HG03520 (cell line): ENCODE results near the gene MORN5.

ENCODE experiments used
- ATAC-seq: cut with Tn5 transposase; IDR thresholded peaks from one replicate; pipeline ENCODE4 v1.9.1; 2021; ENCODE audit warnings: mild to moderate bottlenecking, moderate library complexity; ENCODE audit not compliant: unreplicated experiment

The MORN5 gene

DNA sequence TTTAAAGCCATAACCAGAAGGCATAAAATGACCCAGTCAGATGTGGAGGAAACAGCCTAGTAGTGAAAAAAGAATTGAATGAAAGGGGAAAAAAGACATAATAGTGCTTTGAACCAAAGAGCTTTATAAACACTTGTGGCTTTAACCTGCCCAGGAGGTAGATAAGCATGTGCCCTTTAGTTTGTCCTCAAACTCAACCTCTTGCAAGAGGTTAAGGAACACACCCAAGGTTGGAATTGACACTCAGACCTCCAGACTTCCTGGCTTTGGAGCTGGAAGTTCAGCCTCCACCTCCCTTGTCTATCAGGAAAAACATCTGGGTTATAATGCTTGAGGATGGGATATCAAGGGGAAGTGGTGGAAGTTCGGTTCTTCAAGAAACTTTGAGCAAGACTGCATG lies 16.4 kb upstream of the MORN5 start:
- ATAC-seq: no peak

DNA sequence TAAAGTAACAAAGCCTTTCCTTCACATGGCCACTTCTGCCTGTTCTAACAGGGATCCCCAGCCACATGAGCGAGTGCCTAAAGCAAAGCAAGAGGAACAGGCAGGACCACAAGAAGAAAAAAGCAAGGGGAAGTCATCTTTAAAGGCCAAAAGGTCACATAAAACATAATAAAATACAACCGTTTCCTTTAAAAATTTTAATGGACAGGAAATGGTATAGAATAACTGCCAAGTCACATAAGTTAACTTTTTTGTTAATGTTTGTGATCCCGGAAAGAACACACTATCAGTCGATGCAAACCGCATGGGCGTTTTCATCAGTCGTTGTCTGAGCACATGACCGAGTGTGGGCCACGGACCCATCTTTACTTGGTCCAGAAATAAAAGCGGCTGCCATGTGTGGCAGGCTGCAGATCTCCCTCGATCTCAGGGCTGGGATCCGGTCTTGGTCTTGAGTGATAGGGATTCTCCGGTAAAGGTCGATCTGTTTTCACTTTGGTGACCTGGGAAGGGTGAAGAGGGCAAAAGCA lies 15.8 kb upstream of the MORN5 start:
- ATAC-seq: no peak

- no peak for ATAC-seq
Measured at GRCh38 chr9:122144836-122145591, 14.7 kb upstream of the MORN5 start.

- ATAC-seq: no peak
Measured at GRCh38 chr9:122145592-122145863, 14.2 kb upstream of the MORN5 start.

DNA sequence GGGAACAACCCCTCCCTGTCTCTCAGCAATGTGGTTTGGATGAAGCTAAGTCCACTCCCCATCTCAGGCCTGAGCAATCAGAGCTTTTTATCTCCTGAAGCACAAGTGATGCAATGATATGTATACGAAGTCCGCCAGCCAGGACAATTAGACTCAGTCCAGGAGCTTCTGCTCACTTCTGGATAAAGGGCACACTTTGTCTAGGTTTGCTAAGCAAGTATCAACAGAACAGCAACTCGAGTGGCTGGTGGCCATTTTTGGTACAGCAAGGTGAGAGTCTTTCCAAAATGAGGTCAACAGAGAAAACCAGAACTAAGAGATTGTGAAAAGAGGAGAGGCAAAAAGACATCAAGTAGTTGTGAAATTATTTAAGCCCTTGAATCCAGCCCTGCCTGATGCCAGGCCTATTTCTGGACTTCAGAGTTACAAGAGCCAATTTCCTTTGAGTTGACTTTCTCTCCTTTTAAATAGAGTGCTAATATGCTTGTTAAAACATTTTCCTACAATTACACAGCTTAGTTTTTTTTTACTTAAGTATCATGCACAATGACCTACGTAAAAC lies 8.4 kb upstream of the MORN5 start:
- no peak for ATAC-seq

DNA sequence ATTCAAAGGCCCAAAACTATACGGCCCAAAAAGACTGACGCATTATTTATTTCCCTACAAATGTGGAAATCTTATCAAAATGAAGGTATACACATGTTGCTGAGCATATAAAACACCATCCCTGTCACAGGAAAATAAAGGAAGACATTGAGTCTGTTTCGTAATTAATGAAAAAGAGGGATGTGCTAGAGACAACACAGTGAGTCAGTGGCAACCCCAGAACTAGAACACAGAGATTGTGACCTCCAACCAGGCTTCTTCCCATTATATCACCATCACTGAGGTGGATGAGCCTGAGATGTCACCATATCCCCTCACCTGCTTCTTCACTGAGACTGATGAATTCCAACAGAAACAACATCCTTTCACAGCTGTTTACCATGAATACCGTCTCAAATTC lies 3.9 kb upstream of the MORN5 start:
- no peak for ATAC-seq

GRCh38 chr9:122158202-122158601 lies 1.5 kb upstream of the MORN5 start:
- peak; percentile 50 for ATAC-seq

DNA sequence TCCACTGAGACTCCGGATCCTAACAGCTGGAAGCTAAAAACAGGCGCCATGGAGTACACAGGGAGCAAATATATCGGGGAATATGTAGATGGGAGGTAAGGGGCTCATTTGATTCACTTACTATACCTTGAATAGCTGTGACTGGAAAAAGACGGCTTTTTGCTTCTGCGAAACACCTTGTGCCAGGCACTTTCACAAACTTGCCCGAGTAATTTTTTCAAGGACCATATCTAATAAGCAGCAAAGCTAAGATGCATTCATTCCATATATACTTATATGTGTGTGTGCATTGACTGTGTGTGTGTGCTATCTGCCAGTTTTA lies 178 bp downstream of the MORN5 start:
- ATAC-seq: no peak

DNA sequence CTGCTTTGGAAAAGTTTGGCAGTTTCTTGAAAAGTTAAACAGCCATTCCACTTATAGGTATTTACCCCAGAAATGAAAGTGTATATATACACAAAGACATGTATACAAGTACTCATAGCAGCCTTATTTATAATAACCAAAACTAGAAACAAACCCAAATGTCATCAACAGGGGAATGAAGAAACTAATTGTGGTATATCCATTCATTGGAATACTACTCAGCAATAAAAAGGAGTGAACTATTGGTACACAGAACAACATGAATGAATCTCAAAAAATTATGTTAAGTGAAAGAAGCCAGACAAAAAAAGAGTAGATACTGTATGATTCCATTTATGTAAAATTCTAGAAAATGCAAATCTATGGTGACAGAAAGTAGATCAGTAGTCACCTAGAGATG lies 2.7 kb downstream of the MORN5 start:
- ATAC-seq: no peak

DNA sequence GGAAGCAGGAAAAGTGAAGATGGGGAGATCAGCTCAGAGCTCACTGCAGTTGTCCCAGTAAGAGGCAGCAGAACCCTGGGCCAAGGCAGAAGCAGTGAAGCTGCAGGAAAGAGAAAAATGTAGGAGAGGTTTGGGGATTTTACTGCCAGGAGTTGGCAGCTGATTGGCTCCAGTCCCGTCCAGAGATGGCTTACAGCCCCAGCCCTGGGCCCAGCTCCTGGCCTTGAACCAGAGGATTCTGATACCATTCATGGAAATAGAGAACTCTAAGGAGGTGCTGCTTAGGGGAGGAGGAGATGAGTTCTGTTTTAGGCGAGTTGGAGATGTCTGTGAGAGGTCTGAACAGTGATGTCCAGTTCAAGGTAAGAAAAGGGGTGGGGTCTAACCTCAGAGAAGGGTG lies 4.6 kb downstream of the MORN5 start:
- ATAC-seq: no peak

GRCh38 chr9:122168356-122168755 lies 8.6 kb downstream of the MORN5 start:
- no peak for ATAC-seq

DNA sequence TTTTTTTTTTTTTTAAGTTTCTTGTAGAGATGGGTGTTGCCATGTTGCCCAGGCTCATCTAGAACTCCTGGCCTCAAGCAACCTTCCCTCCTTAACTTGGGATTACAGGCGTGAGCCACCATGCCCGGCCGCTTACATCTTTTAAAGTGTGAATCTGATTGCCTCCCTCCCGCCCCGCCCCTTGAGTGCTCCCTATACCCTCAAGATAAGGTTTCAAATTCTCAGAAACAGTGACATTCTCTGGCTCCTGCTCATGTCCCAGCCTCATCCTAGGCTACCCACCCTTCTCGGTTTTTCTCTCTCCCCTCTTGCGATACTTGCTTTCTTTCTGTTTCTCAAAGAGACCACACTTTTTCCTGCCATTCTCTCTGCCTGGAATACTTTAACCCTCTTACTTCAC lies 12.4 kb downstream of the MORN5 start:
- ATAC-seq: no peak

DNA sequence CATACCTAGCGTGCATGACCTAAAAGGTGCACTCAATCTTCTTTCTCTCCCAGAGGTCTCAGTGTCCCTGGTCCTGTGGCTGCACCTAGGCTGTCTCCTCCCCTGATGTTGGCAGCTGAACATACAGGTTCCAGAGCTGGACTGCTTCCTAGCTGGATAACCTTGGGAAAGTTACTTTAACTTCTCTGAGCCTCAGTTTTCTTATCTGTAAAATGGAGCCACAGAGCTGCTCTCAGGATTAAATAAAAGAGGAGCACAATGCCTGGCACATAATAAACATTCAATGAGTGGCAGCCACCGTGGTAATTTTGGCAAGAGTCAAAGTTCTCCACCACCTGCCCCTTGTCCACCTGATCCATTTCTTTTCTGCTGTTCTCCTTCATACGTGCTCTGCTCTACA lies 14.0 kb downstream of the MORN5 start:
- no peak for ATAC-seq

DNA sequence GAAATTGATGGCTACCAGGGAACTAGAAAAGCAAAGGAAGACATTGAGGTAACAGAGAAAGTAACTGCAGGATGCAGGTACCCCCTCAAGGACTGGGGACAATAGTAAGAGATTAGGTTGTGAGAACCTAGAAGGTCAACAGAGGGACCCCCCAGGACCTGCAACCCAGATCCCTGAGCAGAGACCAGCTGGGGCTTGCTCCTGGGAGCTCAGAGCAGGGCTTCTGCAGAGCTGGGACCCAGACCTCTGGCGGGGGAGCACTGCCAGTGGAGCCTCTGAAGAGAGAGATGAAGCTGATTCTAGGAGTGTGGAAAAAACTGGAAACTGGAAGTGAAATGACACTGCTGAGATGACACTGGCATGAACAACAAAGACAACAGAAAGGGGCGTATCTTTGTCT lies 17.2 kb downstream of the MORN5 start:
- no peak for ATAC-seq

DNA sequence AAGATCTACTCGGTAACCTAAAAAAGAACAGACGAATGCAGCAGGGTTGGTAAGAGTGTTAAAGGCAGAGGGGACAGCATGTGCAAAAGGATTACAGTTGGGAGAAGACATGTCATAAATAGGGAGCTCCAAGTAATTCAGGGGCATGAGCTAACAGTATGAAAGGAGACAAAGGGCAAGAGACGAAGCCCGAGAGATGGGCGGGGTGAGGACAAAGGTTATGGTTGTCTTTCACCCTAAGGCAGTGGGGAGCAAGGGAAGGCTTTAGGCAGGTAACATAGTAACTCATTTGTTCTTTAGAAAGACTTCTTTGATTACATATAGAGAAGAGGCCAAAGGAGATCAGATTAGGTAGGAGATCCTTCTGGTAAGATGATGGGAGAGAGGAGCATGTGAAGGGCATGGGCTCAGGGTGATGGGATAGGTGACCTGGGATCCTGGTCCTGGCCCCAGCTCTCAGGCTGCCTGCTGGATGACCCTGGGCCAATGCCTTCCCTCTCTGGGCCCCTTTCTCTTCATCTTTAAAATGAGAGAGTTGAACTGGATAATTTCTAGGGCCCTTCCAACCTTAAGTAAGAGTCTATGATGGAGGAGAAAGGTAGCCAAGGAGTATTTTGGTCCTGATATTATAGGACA lies 19.5 kb downstream of the MORN5 start:
- ATAC-seq: no peak

- no peak for ATAC-seq
Measured at GRCh38 chr9:122179690-122180074, 20.0 kb downstream of the MORN5 start.

DNA sequence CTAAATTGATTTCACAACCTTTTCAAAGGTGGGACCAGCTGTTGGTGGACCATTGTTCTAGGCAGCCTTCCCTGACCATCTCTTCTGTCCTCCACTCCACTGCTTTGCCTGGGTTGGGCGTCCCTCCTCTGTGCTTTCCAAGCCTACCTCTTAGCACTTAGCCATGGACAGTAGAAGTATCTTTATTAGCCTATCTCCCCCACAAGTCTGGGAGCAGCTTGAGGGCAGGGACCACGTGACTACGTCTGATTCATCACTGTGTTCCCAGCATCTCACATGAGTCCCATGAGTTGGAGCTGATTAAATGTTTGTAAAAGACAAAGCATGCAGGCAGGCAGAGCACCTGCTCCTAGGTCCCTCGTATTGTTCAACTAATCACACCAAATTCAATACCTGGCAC lies 20.9 kb downstream of the MORN5 start:
- ATAC-seq: no peak

GRCh38 chr9:122183501-122183900 lies 23.8 kb downstream of the MORN5 start:
- no peak for ATAC-seq

DNA sequence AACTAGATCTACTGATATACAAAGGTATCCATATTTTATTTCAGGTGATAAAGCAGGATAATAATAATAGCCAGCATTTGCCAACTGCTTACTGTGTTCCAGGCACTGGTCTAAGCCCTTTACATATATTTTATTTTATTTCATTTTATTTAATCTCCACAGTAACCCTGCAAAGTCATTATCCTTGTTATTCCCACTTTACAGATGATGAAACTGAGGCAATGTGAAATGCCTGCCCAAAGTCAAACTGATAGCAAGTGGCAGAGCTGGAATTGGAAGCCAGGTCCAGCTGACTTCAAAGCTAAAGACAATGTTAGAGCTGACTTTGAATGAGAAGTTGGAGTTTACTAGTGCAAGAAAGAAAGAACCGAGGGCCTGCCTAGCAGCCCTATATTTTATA lies 24.8 kb downstream of the MORN5 start:
- ATAC-seq: no peak

DNA sequence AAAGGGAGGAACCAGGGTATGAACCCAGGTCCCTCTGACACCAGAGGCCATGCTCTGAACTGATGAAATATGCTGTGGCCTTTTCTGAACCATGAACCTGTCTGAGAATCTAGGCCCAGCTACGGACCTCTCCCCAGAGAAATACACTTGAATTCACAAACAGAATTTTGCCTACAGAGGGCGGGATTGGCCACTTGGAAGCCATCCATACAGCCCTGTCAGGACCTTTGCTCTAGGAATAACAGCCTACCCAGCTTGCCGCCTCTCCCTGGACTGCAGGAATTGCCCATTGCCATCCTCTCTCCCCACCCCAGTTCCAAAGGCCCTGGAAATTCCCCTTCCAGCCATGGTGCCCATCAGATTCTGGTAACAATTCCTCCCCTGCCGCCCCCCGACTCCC lies 26.6 kb downstream of the MORN5 start:
- ATAC-seq: no peak

DNA sequence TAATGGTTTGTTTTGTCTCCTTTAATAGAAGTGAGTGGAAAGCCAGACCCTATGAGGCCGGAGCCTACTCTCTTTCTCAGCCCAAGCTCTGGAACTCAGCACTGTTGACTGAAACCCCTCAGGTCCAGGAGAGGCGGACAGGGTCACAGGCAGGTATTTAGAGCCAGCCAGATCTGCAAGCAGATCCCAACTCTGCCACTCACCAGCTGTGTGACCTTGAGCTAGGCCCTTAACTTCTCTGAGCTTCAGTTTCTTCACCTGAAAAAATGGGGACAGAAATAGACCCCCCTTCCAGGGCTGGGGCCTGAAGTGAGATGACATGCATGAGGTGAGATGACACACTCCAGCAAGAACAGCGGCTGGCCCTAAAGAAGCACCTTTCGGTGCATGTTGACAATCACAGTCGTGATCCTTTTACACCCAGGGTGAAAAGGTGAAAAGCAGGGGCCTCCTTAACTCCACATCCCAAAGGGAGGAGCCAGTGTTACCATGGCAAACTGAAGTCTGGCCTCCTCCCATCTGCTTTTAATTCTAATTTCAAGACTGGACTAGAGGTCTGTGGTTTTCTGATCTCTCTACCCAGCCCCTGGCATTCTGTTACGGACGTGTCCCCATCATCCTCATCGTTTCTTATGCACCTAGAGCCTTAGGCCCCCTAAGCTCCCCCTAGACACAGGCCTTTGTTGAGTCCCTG lies 27.2 kb downstream of the MORN5 start:
- ATAC-seq: no peak

GRCh38 chr9:122188369-122188768 lies 28.7 kb downstream of the MORN5 start:
- no peak for ATAC-seq
